ENCODE data around the gene NDUFC1. TPM values are rescaled to one million over a fixed set of nuclear protein-coding genes. Genes with fewer than 3 reads are reported as not detected.
A peak's percentile ranks its signal among the peaks of the same experiment; 100 is the strongest.

Gene NDUFC1
- total RNA-seq, 4 donors from 2014 or later = 30.5 to 102 (median 63.5) TPM

- Histone ChIP-seq H3K4me1 (peaks cover 32 to 37% of the 10 kb centered on the region in 2 donors), H3K27me3 (no peaks in the 10 kb centered on the region), H3K27ac (peak overlapping the region; percentile 94 to 98 (median 96)), H3K36me3 (peaks cover 0 to 32% of the 10 kb centered on the region in 2 donors), H3K9me3 (no peaks in the 10 kb centered on the region), H3K4me3 (peak overlapping the region; percentile 71 to 88 (median 75))
- in situ Hi-C loops (cut with MboI; ENCODE audit: low sequenced_read_pairs in 4 of 4) (loop anchor here (5.0 to 10.0 kb wide), 10 partner anchors 61 to 268 kb away; no protein-coding TSS in a partner anchor), intact Hi-C loops (cut with DNase I; ENCODE audit: low total_unique reads) (loop anchor here (1.0 to 2.0 kb wide), 3 partner anchors 67 to 265 kb away; no protein-coding TSS in a partner anchor)
- DNase-seq (peak; percentile 93 to 94), ATAC-seq (peak; percentile 73 to 76)
- peak; percentile 34 to 36 for TF ChIP-seq POLR2A (IDR thresholded peaks at IDR 0.05)
- TF ChIP-seq CTCF (IDR thresholded peaks at IDR 0.05 in 4 of 5, conservative IDR thresholded peaks at IDR 0.05 in 1 of 5) = peak; percentile 95 to 98 (median 96)
These were observed 6.9 kb downstream of the NDUFC1 start for GRCh38 chr4:139295206-139295941.

GRCh38 chr4:139286186-139286698 lies 16.0 kb downstream of the NDUFC1 start:
- Histone ChIP-seq H3K27me3 (no peaks in the 10 kb centered on the region), H3K9me3 (no peaks in the 10 kb centered on the region), H3K36me3 (peaks cover 0 to 33% of the 10 kb centered on the region in 2 donors), H3K4me1 (no peaks in the 10 kb centered on the region), H3K27ac (peak overlapping the region in 1 of 4 donors; percentile 29), H3K4me3 (no peak overlapping the region)
- in situ Hi-C loops (cut with MboI; ENCODE audit: low sequenced_read_pairs in 4 of 4) = no loop called here
- intact Hi-C loops (cut with DNase I; ENCODE audit: low total_unique reads) = no loop called here
- no peak for TF ChIP-seq CTCF (IDR thresholded peaks at IDR 0.05 in 4 of 5, conservative IDR thresholded peaks at IDR 0.05 in 1 of 5)
- TF ChIP-seq POLR2A (IDR thresholded peaks at IDR 0.05) = no peak
- ATAC-seq = peak in 1 of 2 donors; percentile 39
- DNase-seq = no peak

- ATAC-seq = no peak
- Histone ChIP-seq H3K4me3 (no peak overlapping the region), H3K27me3 (peaks cover 8 to 12% (median 9%) of the 10 kb centered on the region in 3 donors), H3K36me3 (peaks cover 0 to under 1% of the 10 kb centered on the region in 2 donors), H3K4me1 (no peaks in the 10 kb centered on the region), H3K27ac (no peak overlapping the region), H3K9me3 (no peaks in the 10 kb centered on the region)
- intact Hi-C loops (cut with DNase I; ENCODE audit: low total_unique reads) (no loop called here), in situ Hi-C loops (cut with MboI; ENCODE audit: low sequenced_read_pairs in 4 of 4) (no loop called here)
- TF ChIP-seq CTCF (IDR thresholded peaks at IDR 0.05 in 4 of 5, conservative IDR thresholded peaks at IDR 0.05 in 1 of 5) (no peak), POLR2A (IDR thresholded peaks at IDR 0.05) (no peak)
- no peak for DNase-seq
These were observed 19.6 kb downstream of the NDUFC1 start for GRCh38 chr4:139282721-139283075.

- intact Hi-C loops (cut with DNase I; ENCODE audit: low total_unique reads) = no loop called here
- peaks cover 9 to 12% (median 9%) of the 10 kb centered on the region in 3 donors for H3K27me3 ChIP-seq
- no peaks in the 10 kb centered on the region for H3K36me3 ChIP-seq
- DNase-seq (no peak), ATAC-seq (no peak)
- in situ Hi-C loops (cut with MboI; ENCODE audit: low sequenced_read_pairs in 4 of 4) = no loop called here
- no peaks in the 10 kb centered on the region for H3K4me1 ChIP-seq
- H3K27ac ChIP-seq = no peak overlapping the region
- H3K9me3 ChIP-seq = no peaks in the 10 kb centered on the region
- TF ChIP-seq CTCF (IDR thresholded peaks at IDR 0.05 in 4 of 5, conservative IDR thresholded peaks at IDR 0.05 in 1 of 5) (no peak), POLR2A (IDR thresholded peaks at IDR 0.05) (no peak)
- no peak overlapping the region for H3K4me3 ChIP-seq
These were observed 20.1 kb downstream of the NDUFC1 start for GRCh38 chr4:139282065-139282720.
